ENCODE data around the gene NPPA.

The NPPA gene

DNA sequence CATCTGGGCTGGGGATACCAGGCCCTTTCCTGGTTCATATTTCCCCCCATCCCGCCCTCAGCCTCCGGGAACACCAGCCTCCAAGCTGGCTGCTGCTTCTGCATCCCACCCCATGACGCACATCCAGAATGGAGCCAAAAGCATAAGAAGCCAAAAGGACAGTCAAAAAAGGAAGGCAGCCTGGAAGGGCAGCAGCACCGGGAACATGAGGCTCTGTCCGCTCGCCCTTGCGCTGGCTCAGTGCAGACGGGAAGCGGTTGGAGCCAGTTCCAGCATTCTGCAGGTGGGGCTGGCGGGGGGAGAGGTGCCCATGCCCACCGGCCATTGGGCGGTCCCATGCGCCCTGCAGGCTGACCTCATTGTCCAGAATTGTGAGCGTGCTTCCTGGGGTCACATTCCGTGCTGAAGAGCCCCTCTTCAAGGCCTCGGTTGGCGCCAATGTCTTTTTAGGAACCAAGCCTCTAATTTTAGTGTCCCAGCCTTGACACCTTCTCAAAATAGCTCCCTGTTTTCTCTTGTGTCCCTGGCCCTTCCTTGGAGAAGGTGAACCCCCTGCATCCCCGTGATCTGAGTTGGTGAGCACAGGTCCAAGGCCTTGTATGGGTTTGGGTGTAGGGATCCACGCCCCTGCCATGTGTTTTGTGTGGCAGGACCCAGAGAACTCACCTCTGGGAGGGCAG, 39.5 kb upstream of the NPPA start:
- Histone ChIP-seq H3K36me3 (ENCODE audit: insufficient read depth, insufficient read length, low read length) (no peaks in the 10 kb centered on the region), H3K4me1 (ENCODE audit: insufficient read depth, insufficient read length) (peaks cover 8% of the 10 kb centered on the region), H3K9me3 (ENCODE audit: insufficient read depth, low read length) (no peaks in the 10 kb centered on the region), H3K9ac (ENCODE audit: insufficient read length, low read depth) (no peak overlapping the region), H3K4me3 (ENCODE audit: insufficient read length, low read depth) (no peak overlapping the region), H3K27me3 (ENCODE audit: insufficient read depth, insufficient read length) (no peaks in the 10 kb centered on the region)
- no peak for TF ChIP-seq YY1 (IDR thresholded peaks at IDR 0.05; ENCODE audit: insufficient read depth, insufficient read length)
- TF ChIP-seq SUZ12 (IDR thresholded peaks at IDR 0.05; ENCODE audit: extremely low read depth, insufficient read depth, insufficient read length) = no peak
- no peak for TF ChIP-seq ZNF274 (IDR thresholded peaks at IDR 0.05; ENCODE audit: low read depth, low read length)
- no peak for DNase-seq (ENCODE audit: low read depth, low spot score)

GRCh38 chr1:11885916-11886315, 38.3 kb upstream of the NPPA start:
- H3K4me1 ChIP-seq (ENCODE audit: insufficient read depth, insufficient read length) = peaks cover 8% of the 10 kb centered on the region
- H3K36me3 ChIP-seq (ENCODE audit: insufficient read depth, insufficient read length, low read length) = no peaks in the 10 kb centered on the region
- H3K9ac ChIP-seq (ENCODE audit: insufficient read length, low read depth) = no peak overlapping the region
- H3K27me3 ChIP-seq (ENCODE audit: insufficient read depth, insufficient read length) = no peaks in the 10 kb centered on the region
- TF ChIP-seq YY1 (IDR thresholded peaks at IDR 0.05; ENCODE audit: insufficient read depth, insufficient read length) = no peak
- TF ChIP-seq SUZ12 (IDR thresholded peaks at IDR 0.05; ENCODE audit: extremely low read depth, insufficient read depth, insufficient read length) = no peak
- no peak for TF ChIP-seq ZNF274 (IDR thresholded peaks at IDR 0.05; ENCODE audit: low read depth, low read length)
- no peak overlapping the region for H3K4me3 ChIP-seq (ENCODE audit: insufficient read length, low read depth)
- DNase-seq (ENCODE audit: low read depth, low spot score) = no peak
- H3K9me3 ChIP-seq (ENCODE audit: insufficient read depth, low read length) = no peaks in the 10 kb centered on the region

GRCh38 chr1:11882814-11883538, 35.4 kb upstream of the NPPA start:
- H3K4me1 ChIP-seq (ENCODE audit: insufficient read depth, insufficient read length) = peaks cover 8% of the 10 kb centered on the region
- H3K36me3 ChIP-seq (ENCODE audit: insufficient read depth, insufficient read length, low read length) = no peaks in the 10 kb centered on the region
- H3K4me3 ChIP-seq (ENCODE audit: insufficient read length, low read depth) = no peak overlapping the region
- H3K9ac ChIP-seq (ENCODE audit: insufficient read length, low read depth) = no peak overlapping the region
- no peaks in the 10 kb centered on the region for H3K9me3 ChIP-seq (ENCODE audit: insufficient read depth, low read length)
- H3K27me3 ChIP-seq (ENCODE audit: insufficient read depth, insufficient read length) = no peaks in the 10 kb centered on the region
- peak; percentile 56 for DNase-seq (ENCODE audit: low read depth, low spot score)
- TF ChIP-seq ZNF274 (IDR thresholded peaks at IDR 0.05; ENCODE audit: low read depth, low read length) (no peak), YY1 (IDR thresholded peaks at IDR 0.05; ENCODE audit: insufficient read depth, insufficient read length) (no peak), SUZ12 (IDR thresholded peaks at IDR 0.05; ENCODE audit: extremely low read depth, insufficient read depth, insufficient read length) (no peak)

DNA sequence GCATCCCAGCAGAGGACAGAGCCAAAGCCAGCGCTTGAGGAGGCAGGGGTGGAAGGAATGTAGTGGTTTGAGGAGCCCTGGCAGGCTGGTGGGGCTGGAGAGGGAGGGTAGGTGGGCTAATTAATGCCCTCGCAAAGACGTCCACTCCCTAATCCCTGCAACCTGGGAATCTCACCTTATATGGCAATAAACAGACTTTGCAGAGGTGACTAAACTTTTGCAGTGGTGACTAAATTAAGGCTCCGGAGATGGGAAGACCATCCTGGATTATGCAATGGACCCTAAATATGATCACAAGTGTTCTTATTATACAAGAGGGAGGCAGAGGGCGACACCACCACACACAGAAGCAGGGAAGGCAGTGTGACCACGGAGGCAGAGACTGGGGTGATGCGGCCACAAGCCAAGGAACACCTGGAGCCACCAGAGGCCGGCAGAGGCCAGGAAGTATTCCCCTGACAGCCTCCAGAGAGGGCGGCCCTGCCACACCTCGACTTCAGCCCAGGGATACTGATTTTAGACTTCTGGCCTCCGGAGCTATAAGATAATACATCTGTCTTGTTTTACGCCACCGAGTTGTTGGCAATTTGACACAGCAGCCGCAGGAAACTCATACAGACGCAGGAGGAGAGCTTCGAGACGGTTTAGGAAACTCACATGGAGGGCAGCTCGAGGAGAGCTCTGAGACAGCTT, 34.3 kb upstream of the NPPA start:
- no peaks in the 10 kb centered on the region for H3K9me3 ChIP-seq (ENCODE audit: insufficient read depth, low read length)
- H3K4me1 ChIP-seq (ENCODE audit: insufficient read depth, insufficient read length) = peaks cover 8% of the 10 kb centered on the region
- H3K36me3 ChIP-seq (ENCODE audit: insufficient read depth, insufficient read length, low read length) = no peaks in the 10 kb centered on the region
- no peaks in the 10 kb centered on the region for H3K27me3 ChIP-seq (ENCODE audit: insufficient read depth, insufficient read length)
- H3K9ac ChIP-seq (ENCODE audit: insufficient read length, low read depth) = no peak overlapping the region
- no peak for DNase-seq (ENCODE audit: low read depth, low spot score)
- H3K4me3 ChIP-seq (ENCODE audit: insufficient read length, low read depth) = no peak overlapping the region
- TF ChIP-seq ZNF274 (IDR thresholded peaks at IDR 0.05; ENCODE audit: low read depth, low read length) (no peak), YY1 (IDR thresholded peaks at IDR 0.05; ENCODE audit: insufficient read depth, insufficient read length) (no peak), SUZ12 (IDR thresholded peaks at IDR 0.05; ENCODE audit: extremely low read depth, insufficient read depth, insufficient read length) (no peak)

DNA sequence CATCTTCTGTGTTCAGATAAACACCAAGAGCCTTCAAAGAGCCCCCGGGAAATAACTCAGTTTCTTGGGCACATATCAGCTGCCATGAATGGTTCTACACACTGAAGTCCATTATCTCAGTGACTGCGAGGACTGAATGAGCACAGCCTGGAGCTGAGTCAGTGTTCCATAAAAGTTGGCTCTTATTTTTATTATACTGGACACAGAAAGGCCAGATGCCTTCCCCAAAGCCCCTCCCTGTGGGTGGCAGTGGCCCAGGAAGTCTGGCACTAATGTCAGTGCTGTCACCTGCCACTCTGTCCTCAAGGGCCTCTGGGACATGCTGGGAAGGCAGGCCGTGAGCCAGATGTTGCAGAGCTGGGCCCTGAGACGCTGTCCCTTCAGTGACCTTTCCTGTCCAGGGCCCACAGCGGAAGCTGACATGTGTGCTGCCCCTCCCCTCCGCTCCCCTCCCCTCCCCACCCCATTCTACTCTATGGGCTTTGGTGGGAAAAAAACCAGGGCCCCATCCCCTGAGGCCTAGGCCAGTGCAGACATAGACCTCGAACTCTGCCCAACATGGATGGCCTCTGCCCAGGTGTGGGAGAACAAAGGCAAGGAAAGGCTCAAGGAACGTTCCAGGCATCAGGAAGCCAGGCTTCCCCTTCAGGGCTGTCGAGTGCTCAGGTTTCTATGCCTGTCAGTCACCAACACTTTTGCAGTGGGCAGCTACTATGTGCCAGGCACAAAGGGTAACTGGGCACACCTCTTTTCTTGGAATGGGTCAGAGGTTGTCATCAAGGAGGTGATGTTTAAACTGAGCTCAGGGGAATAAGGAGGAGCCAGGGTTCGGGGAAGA, 33.5 kb upstream of the NPPA start:
- Histone ChIP-seq H3K9me3 (ENCODE audit: insufficient read depth, low read length) (no peaks in the 10 kb centered on the region), H3K9ac (ENCODE audit: insufficient read length, low read depth) (no peak overlapping the region), H3K4me3 (ENCODE audit: insufficient read length, low read depth) (no peak overlapping the region), H3K36me3 (ENCODE audit: insufficient read depth, insufficient read length, low read length) (no peaks in the 10 kb centered on the region), H3K4me1 (ENCODE audit: insufficient read depth, insufficient read length) (peaks cover 8% of the 10 kb centered on the region), H3K27me3 (ENCODE audit: insufficient read depth, insufficient read length) (no peaks in the 10 kb centered on the region)
- DNase-seq (ENCODE audit: low read depth, low spot score) = no peak
- no peak for TF ChIP-seq YY1 (IDR thresholded peaks at IDR 0.05; ENCODE audit: insufficient read depth, insufficient read length)
- no peak for TF ChIP-seq SUZ12 (IDR thresholded peaks at IDR 0.05; ENCODE audit: extremely low read depth, insufficient read depth, insufficient read length)
- TF ChIP-seq ZNF274 (IDR thresholded peaks at IDR 0.05; ENCODE audit: low read depth, low read length) = no peak

DNA sequence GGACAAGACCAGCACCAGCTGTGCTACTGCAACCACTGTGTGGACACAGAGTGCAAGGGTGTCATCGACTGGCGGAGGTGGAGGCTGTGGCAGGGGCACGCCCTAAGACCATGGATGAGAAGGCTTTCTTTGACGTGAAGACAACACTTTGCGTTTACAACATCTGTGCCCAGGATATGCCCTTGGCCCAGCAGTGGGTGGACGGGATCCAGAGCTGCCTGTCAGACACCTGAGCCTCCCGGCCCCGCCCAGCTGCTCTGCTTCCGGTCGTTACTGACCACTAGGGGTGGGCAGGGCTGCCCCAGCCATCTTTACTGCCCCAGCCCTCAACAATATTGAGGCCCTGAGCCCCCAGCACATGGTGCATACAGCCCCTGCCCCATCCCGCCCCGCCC, 32.6 kb upstream of the NPPA start:
- H3K9ac ChIP-seq (ENCODE audit: insufficient read length, low read depth) = no peak overlapping the region
- H3K4me1 ChIP-seq (ENCODE audit: insufficient read depth, insufficient read length) = peaks cover 10% of the 10 kb centered on the region
- TF ChIP-seq ZNF274 (IDR thresholded peaks at IDR 0.05; ENCODE audit: low read depth, low read length) (no peak), SUZ12 (IDR thresholded peaks at IDR 0.05; ENCODE audit: extremely low read depth, insufficient read depth, insufficient read length) (no peak), YY1 (IDR thresholded peaks at IDR 0.05; ENCODE audit: insufficient read depth, insufficient read length) (no peak)
- H3K36me3 ChIP-seq (ENCODE audit: insufficient read depth, insufficient read length, low read length) = no peaks in the 10 kb centered on the region
- H3K27me3 ChIP-seq (ENCODE audit: insufficient read depth, insufficient read length) = no peaks in the 10 kb centered on the region
- no peak overlapping the region for H3K4me3 ChIP-seq (ENCODE audit: insufficient read length, low read depth)
- no peaks in the 10 kb centered on the region for H3K9me3 ChIP-seq (ENCODE audit: insufficient read depth, low read length)
- DNase-seq (ENCODE audit: low read depth, low spot score) = no peak

All from NT2/D1 (cell line).